CD4-positive, alpha-beta T cell treated with Interleukin-4 for 1 hour (primary cell): ENCODE data around the gene HMG20A.
"Not testable (repeated sequence)": the region's sequence is repeated elsewhere in the genome, so short reads cannot be mapped to it uniquely, and the experiment has no call there.

Experiments
- DNase-seq, 2 donors: peaks; one replicate each; pipeline ENCODE4 v3.0.0-alpha.2; 2020 to 2022

The HMG20A gene

GRCh38 chr15:77409259-77410156, 11.2 kb upstream of the HMG20A start:
- peak; percentile 16 to 43 for DNase-seq

GRCh38 chr15:77410157-77410500, 10.6 kb upstream of the HMG20A start:
- DNase-seq: not testable (repeated sequence)

- no peak for DNase-seq
Measured at GRCh38 chr15:77410701-77411618, 9.7 kb upstream of the HMG20A start.

DNA sequence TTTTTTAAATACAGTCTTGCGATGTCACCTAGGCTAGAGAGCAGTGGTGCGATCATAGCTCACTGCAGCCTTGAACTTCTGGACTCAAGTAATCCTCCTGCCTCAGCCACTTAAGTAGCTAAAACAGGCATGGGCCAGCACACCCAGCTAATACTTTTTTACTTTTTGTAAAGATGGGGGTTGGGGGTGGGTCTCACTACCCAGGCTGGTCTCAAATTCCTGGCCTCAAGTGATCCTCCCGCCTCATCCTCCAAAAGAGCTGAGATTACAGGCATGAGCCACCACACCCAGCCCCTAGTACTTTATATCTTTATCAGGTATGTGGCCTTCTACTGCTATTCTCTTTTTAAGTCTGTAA, 9.1 kb upstream of the HMG20A start:
- no peak for DNase-seq

GRCh38 chr15:77412972-77413698, 7.6 kb upstream of the HMG20A start:
- DNase-seq: no peak

DNA sequence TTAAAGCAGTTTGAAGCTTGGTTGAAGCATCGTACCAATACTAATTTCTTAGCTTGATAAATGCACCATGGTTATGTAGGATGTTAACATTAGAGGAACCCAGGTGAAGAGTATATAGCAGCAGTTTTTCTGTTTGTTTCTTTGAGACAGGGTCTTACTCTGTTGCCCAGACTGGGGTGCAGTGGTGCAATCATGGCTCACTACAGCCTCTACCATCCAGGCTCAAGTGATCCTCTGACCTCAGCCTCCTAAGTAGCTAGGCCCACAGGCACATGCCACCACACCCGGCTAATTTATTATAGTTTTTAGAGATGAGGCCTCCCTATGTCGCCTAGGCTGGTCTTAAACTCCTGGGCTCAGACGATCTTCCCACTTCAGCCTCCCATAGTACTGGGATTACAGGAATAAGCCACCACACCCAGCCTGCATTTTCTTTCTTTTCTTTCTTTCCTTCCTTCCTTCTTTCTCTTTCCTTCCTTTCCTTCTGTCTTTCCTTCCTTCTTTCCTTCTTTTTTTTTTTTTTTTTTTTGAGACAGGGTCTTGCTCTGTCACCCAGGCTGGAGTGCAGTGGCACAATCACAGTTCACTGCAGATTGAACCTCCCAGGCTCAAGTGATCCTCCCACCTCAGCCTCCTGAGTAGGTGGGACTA, 6.9 kb upstream of the HMG20A start:
- no peak for DNase-seq

DNA sequence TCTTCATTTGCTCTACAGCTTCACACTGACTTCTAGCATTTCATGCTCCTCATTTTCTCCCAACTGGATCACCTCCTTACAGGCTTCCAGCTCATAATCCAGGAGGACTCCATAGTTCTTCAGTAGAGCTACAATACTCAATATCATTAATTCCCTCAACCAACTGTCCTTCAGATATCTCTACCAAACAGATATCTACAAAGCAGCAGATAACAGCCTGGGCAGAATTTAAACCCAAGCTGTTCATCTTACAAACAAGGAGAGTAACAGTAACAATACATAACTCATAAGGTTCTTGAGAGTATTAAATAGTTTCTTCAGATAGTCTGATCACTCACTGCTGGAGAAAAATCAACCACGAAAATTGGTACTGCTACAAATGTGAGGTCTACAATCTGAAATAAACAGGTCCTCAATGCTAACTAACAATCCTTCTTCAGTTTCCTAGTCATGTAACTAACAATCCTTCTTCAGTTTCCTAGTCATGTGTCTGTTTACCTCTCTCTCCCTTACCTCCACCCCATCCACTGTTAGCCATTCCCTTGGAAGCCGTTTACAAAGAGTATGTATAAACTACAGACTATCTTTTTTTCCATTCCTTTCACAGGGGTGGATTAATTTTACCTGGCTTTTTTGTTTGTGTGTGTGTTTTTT, 5.8 kb upstream of the HMG20A start:
- DNase-seq: no peak

DNA sequence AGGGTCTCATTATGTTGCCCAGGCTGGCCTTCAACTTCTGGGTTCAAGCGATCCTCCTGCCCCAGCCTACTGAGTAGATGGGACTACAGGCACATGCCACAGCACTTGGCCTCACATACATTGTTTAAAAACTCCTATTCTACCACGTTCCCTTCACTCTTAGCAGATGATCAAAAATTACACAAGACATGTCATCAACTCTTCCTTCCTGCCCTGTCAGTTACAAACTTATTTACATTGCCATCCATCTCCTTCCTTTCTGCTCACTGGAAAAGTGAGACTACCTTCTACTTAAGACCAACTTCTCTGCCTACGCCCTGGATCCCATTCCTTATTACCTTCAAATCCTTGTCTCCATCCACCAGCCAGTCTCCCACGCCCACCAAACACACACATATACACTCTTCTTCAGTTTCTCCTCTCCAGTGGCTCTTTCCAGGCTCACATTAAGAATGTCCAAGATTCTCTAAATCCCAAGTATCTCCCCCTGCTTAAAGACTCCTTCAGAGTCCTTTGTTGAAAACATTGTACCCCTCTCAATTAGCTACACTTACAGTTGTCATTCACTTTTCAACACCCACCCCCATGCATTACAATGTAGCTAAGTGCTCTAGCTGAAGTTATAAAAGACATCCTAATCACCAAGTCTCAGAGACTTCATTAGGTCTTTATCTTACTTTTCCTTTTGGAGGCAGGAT, 5.1 kb upstream of the HMG20A start:
- DNase-seq: no peak

DNA sequence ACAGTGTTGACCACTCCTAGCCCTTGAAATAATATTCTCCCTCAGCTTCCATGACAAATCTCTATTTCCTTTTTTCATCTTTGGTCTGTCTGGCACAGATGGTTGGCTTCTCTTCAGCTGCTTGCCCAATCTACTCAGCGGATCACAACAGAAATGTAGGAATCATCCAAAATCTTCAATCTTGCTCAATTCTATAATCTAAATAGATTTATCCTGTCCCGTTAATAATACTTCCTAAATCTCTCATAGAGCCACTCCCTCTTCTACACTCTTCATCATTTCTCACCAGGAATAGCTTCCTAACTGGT, 4.6 kb upstream of the HMG20A start:
- no peak for DNase-seq

DNA sequence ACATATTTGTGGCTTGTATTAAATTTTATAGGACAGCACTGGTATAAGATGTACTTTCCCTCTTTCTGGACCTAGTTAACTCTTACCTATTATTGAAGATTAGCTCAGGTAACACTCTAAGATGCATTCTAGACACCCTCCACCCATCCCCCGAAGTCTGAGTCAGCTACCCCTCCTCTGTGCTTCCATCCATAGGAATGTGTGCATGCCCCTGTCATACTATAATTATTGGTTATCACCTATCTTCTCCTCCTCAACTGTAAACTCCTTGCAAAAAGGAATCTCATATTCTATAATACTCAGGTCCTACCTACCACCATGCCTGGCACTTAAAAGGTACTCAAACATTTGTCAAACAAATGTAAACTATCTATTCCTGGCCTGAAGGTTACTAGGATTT, 3.7 kb upstream of the HMG20A start:
- DNase-seq: no peak

- DNase-seq: no peak
Measured at GRCh38 chr15:77417602-77418001, 3.1 kb upstream of the HMG20A start.

DNA sequence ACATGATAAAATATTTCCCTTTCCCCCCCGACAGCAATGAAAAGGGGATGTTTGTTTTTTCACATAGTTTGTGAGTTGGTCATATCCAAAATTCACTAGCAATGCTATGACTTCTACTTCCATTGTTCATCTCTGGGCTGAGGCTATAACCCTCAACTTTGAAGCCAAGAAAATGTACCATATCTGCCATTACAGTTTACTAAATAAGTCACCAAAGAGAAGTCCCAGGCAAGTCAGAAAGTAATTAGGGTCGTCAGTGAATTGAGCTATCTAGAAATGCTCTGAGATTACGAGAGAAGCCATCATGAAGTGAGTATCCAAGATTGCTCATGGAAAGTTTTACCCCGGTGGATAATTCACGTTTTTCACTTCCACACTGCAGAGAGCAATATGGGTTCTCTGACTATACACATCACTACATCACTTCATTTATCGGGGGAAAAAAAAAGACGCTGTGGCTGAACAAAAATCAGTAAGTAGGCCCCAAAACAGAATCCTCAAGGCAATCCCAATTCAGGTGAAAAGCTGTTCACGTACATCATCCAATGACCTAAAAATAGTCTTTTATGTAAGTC, 2.2 kb upstream of the HMG20A start:
- no peak for DNase-seq

- DNase-seq: peak; percentile 22 to 24
Measured at GRCh38 chr15:77418966-77419835, 1.5 kb upstream of the HMG20A start.

DNA sequence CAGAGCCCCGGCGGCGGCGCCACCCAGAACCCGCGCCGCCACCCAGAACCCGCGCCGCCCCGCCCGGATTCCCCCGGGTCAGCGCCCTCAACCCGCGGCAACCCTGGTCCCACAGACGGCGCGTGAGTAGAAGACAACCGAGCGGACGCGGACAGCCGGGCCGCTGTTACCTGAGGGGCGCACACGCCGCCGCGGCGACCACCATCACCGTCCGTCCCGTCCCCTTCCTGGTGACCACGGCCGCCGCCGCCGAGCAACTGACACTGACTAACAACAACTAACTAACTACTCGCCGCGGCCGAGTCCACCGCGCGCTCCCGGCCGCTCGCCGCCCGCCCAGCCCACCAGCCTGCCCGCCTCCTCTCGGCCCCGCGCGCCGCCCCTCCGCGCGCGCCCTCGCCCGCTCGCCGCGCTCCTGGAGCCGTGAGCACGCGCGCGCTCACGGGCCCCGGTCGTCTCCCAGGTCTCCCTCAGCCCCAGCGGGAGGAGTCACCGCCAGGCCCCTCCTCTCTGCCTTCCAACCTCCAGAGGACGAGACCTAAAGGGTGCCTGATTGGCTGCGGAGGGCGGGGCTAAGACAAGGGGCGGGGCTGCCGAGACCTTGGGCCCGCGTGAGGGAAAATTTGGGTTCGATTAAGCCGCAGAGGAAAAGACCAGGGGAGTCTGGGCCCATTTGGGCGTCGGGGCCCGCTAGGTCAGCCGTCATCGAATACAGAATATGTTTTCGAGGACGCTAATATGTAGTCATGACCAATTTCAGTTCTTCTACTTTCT, 665 bp upstream of the HMG20A start, which contains the start of gene PEAK1:
TSS of gene PEAK1 (minus strand) at position 269 of the 774 bp plus-strand sequence. CDS start 238,178 bp downstream, outside the sequence.
- peak; percentile 100 for DNase-seq

GRCh38 chr15:77421370-77421700, 647 bp downstream of the HMG20A start:
- DNase-seq: no peak

DNA sequence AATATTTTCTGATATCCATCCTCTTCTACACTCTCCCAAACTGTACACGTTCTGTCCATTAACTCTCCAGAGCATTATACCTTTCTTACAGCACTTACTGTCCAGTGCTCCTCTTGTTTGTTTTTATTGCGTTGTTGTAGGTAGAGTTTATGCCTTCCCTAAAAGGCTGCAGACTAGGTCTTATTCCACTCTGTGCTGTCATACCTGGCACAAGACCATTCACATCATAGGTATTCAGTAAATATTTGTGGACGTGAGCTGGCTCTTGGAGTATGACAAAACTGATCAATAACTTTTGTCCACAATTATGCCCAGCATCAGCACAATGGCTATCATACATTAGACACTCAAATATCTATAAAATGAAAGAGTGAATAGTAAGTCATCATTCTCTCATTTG, 4.4 kb downstream of the HMG20A start:
- DNase-seq: no peak

DNA sequence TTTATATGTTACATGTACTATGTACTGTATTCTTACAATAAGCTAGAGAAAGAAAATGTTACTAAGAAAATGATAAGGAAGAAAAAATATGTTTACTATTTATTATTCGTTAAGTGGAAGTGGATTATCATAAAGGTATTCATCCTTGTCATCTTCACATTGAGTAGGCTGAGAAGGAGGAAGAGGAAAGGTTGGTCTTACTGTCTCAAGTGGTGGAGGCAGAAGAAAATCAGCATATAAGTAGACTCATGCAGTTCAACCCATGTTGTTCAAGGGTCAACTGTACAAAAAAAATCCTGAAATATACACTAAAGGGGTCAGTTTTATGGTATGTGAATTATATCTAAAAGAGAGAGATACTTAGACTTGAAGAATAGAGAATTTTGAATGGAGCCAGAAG, 5.7 kb downstream of the HMG20A start:
- no peak for DNase-seq

DNA sequence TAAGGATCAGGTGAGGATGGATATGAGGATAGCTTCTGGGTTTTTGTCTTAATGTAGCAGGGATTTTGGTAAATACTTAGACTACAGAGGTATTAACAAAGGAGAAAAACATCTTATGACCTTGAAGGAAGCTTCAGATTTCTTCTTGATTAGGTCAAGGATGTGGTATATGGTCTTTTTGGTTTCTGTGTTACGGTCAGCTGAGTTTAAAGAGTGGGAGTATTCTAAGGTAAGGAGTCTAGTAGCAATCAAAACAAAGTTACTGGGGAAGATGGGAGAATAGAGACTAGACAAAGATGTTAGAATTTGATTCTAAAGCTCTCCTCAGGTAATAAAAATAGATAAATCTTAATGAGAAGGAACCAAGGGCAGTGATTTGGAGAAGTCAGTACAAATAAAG, 6.2 kb downstream of the HMG20A start:
- DNase-seq: no peak

GRCh38 chr15:77430213-77430612, 9.5 kb downstream of the HMG20A start:
- no peak for DNase-seq

DNA sequence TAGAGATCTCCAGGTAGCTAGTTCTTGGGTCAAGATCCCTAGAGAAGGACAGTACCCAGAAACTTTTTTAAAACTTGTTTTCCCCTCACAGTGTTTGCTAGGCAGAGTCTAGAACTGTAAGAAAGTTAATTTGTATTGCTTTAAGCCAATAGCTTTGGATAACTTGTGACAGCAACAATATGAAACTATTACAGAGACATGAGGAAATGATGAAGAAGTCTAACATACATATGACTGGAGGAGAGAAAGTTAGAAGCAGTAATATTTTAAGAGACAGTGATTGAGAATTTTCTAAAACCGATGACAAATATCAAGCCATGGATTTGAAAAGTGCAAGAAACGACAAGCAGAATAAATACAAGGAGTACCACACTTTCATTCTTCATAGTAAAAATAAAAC, 10.0 kb downstream of the HMG20A start:
- no peak for DNase-seq
